Measurements from ENCODE around the gene LRRC41. TPM values are rescaled to one million over a fixed set of nuclear protein-coding genes. Genes with fewer than 3 reads are reported as not detected.
"Not testable (repeated sequence)": the region's sequence is repeated elsewhere in the genome, so short reads cannot be mapped to it uniquely, and the experiment has no call there.

LRRC41 gene
- total RNA-seq, 2 experiments from 2014 or later: 32.6 to 33.9 TPM

DNA sequence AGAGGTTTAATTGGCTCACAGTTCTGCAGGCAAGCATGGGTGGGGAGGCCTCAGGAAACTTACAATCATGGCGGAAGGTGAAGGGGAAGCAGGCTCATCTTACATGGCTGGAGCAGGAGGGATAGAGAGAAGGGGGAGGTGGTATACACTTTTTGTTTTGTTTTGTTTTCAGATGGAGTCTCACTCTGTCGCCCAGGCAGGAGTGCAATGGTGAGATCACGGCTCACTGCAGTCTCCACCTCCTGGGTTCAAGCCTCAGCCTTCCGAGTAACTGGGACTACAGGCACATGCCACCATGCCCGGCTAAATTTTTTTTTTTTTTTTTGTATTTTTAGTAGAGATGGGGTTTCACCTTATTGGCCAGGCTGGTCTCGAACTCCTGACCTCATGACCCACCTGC is 18.8 kb upstream of the LRRC41 start:
- H3K27me3 Mint-ChIP-seq (ENCODE audit: low read depth); H3K9me3 Mint-ChIP-seq (ENCODE audit: insufficient read depth); H3K4me1 Mint-ChIP-seq (ENCODE audit: low read depth); H3K36me3 Mint-ChIP-seq (ENCODE audit: low read depth); H3K4me3 Mint-ChIP-seq; DNase-seq; H3K27ac Mint-ChIP-seq; ATAC-seq; CTCF ChIA-PET; POLR2A ChIA-PET: not testable (repeated sequence)

DNA sequence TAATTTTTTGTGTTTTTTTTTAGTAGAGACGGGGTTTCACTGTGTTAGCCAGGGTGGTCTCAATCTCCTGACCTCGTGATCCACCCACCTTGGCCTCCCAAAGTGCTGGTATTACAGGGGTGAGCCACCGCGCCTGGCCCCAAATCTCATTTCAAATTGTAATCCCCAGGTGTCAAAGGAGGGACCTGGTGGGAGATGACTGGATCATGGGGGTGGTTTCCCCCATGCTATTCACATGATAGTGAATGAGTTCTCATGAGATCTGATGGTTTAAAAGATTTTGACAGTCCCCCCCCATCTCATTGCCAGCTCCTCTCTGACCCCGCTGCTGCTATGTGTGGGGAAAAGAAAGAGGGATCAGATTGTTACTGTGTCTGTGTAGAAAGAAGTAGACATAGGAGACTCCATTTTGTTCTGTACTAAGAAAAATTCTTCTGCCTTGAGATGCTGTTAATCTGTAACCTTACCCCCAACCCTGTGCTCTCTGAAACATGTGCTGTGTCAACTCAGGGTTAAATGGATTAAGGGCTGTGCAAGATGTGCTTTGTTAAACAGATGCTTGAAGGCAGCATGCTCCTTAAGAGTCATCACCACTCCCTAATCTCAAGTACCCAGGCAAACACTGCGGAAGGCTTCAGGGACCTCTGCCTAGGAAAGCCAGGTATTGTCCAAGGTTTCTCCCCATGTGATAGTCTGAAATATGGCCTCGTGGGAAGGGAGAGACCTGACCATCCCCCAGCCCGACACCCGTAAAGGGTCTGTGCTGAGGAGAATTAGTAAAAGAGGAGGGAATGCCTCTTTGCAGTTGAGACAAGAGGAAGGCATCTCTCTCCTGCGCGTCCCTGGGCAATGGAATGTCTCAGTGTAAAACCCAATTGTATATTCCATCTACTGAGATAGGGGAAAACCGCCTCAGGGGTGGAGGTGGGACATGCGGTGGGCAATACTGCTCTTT is 16.8 kb upstream of the LRRC41 start:
- CTCF ChIA-PET; DNase-seq; H3K27ac Mint-ChIP-seq; H3K4me3 Mint-ChIP-seq; H3K9me3 Mint-ChIP-seq (ENCODE audit: insufficient read depth); H3K36me3 Mint-ChIP-seq (ENCODE audit: low read depth); H3K4me1 Mint-ChIP-seq (ENCODE audit: low read depth); ATAC-seq; H3K27me3 Mint-ChIP-seq (ENCODE audit: low read depth): not testable (repeated sequence)
- POLR2A ChIA-PET: interaction anchor here (0.7 kb wide), 1 partner anchor 72 kb away, joined by 3 read pairs; no protein-coding TSS in a partner anchor

DNA sequence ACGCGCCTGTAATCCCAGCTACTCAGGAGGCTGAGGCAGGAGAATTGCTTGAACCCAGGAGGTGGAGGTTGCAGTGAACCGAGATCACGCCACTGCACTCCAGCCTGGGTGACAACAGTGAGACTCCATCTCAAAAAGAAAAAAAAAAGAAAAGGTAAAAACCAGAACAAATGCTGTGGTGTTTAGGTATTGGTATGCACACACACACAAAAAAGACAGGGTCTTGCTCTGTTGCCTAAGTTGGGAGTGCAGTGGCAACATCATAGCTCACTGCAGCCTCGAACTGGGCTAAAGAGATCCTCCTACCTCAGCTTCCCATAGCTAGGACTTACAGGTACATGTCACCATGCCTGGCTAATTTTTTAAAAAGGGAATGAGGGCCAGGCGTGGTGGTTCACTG is 15.9 kb upstream of the LRRC41 start:
- peaks cover 13% of the 10 kb centered on the region for H3K36me3 Mint-ChIP-seq (ENCODE audit: low read depth)
- H3K27ac Mint-ChIP-seq; DNase-seq; H3K4me1 Mint-ChIP-seq (ENCODE audit: low read depth); H3K27me3 Mint-ChIP-seq (ENCODE audit: low read depth); H3K9me3 Mint-ChIP-seq (ENCODE audit: insufficient read depth); POLR2A ChIA-PET; H3K4me3 Mint-ChIP-seq; CTCF ChIA-PET; ATAC-seq: not testable (repeated sequence)

DNA sequence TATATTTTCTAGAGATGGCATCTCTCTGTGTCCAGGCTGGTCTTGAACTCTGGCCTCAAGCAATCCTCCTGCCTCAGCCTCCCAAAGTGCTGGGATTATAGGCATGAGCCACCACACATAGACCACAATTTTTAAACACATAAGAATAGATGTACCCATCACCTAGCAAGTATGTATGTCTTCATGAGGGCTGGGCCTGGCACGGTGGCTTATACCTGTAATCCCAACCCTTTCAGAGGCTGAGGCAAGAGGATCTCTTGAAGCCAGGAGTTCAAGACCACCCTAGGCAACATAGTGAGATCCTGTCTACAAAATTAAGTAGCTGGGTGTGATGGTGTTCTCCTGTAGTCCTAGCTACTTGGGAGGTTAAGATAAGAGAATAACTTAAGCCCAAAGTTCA is 13.9 kb upstream of the LRRC41 start:
- no peaks in the 10 kb centered on the region for H3K9me3 Mint-ChIP-seq (ENCODE audit: insufficient read depth)
- no peak overlapping the region for H3K4me3 Mint-ChIP-seq
- H3K36me3 Mint-ChIP-seq (ENCODE audit: low read depth): peaks cover 23% of the 10 kb centered on the region
- CTCF ChIA-PET: interaction anchor here (1.6 kb wide), 1 partner anchor 24 kb away, joined by 5 read pairs; the partner anchor contains the start of gene NSUN4
- no peak overlapping the region for H3K27ac Mint-ChIP-seq
- H3K4me1 Mint-ChIP-seq (ENCODE audit: low read depth): no peaks in the 10 kb centered on the region
- ATAC-seq (no peak), DNase-seq (no peak)
- no peaks in the 10 kb centered on the region for H3K27me3 Mint-ChIP-seq (ENCODE audit: low read depth)
- POLR2A ChIA-PET: interaction anchor here (0.9 to 1.9 kb wide), 2 partner anchors 9 to 17 kb away, joined by 3 to 6 read pairs; no protein-coding TSS in a partner anchor

DNA sequence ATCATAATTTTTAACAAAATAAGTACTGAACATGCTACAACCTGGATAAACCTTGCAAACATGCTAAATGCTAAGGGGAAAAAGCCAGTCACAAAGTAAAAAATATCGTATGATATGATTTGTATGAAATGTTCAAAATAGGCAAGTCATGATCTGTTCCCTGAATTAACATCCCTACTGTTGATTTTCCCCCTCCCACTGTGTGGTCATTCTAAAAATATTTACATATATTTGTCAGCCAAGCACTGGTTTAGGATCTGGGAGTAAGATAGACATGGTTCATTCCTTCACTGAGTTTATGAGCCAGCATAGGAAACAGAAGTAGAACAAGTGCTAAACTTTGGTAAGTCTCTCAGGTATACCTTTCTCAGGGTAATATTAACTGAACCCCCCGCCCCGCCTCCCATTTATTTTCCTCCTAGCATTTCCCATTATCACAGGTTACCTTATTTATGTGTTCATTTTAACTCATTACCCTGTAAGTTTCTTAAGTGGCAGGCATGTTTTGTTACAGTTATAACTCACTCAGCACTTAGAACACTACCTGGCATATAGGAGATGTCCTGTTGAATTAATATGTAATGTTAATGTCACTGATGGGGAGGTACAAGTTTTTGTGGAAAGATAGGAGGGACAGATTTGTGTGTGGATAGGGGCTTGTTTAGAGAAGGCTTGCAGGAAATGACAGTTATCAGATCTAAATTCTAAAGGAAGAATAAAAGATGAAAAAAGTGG is 12.4 kb upstream of the LRRC41 start:
- ATAC-seq (no peak), DNase-seq (no peak)
- POLR2A ChIA-PET: interaction anchor here (1.9 kb wide), 1 partner anchor 7 kb away, joined by 6 read pairs; no protein-coding TSS in a partner anchor
- Mint-ChIP-seq H3K27ac (peak overlapping the region; percentile 0), H3K4me3 (no peak overlapping the region), H3K4me1 (ENCODE audit: low read depth) (no peaks in the 10 kb centered on the region), H3K9me3 (ENCODE audit: insufficient read depth) (no peaks in the 10 kb centered on the region), H3K27me3 (ENCODE audit: low read depth) (no peaks in the 10 kb centered on the region), H3K36me3 (ENCODE audit: low read depth) (peaks cover 36% of the 10 kb centered on the region)
- CTCF ChIA-PET: interaction anchor here (1.6 kb wide), 1 partner anchor 26 kb away, joined by 5 read pairs; the partner anchor contains the start of gene NSUN4

DNA sequence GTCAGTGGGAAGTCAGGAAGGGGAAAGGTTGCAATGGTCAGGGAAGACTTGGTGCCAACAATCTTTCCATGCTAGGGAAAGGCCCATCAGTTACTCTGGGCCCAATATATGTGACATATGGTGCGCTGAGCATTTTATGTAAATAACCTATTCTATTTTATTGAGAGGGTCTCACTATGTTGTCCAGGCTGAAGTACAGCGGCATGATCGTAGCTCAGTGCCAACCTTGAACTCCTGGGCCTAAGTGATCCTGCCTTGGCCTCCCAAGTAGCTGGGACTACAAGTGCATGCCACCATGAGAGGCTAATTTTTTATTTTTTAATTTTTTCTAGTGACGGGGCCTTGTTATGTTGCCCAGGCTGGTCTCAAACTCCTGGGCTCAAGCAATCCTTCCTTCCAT is 6.9 kb upstream of the LRRC41 start:
- H3K27ac Mint-ChIP-seq: no peak overlapping the region
- H3K36me3 Mint-ChIP-seq (ENCODE audit: low read depth): peaks cover 50% of the 10 kb centered on the region
- no peak for DNase-seq
- no peaks in the 10 kb centered on the region for H3K9me3 Mint-ChIP-seq (ENCODE audit: insufficient read depth)
- ATAC-seq: no peak
- POLR2A ChIA-PET: interaction anchor here (1.2 kb wide), 1 partner anchor 28 kb away, joined by 3 read pairs; no protein-coding TSS in a partner anchor
- CTCF ChIA-PET: no interaction called here
- no peaks in the 10 kb centered on the region for H3K27me3 Mint-ChIP-seq (ENCODE audit: low read depth)
- H3K4me1 Mint-ChIP-seq (ENCODE audit: low read depth): peaks cover 32% of the 10 kb centered on the region
- H3K4me3 Mint-ChIP-seq: no peak overlapping the region

DNA sequence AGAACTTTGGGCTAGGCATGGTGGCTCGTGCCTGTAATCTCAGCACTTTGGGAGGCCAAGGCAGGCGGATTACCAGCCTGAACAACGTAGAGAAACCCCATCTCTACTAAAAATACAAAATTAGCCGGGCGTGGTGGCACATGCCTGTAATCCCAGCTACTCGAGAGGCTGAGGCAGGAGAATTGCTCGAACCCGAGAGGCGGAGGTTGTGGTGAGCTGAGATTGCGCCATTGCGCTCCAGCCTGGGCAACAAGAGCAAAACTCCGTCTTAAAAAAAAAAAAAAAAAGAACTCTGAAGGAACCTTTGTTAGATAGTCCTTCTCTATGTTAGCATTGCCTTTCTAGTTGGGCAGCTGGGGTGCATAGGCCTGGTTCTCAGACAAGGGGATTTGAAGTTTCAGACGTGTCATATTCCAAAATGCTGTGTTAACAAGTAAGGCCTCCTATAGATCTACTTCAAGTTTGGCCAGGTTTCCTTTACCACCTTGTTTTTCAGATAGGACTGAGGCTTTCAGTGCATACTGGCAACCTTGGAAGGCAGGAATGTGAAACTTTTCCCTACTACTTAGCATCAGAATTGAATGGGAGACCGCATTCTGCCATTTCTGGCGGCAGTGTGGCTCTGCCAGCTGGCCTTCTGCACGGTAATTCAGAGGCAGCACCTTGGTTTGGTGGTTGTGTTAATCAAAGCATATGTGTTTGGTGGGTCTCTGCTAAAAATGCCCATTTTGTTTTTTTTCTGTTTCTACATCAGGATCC is 6.2 kb upstream of the LRRC41 start:
- no peak overlapping the region for H3K4me3 Mint-ChIP-seq
- CTCF ChIA-PET: interaction anchor here (1.0 to 3.3 kb wide), 3 partner anchors 31 to 39 kb away, joined by 3 to 13 read pairs (median 3); partner anchors contain the start of gene NSUN4
- peaks cover 38% of the 10 kb centered on the region for H3K4me1 Mint-ChIP-seq (ENCODE audit: low read depth)
- no peak for ATAC-seq
- peaks cover 50% of the 10 kb centered on the region for H3K36me3 Mint-ChIP-seq (ENCODE audit: low read depth)
- no peaks in the 10 kb centered on the region for H3K9me3 Mint-ChIP-seq (ENCODE audit: insufficient read depth)
- H3K27ac Mint-ChIP-seq: peak overlapping the region; percentile 30
- H3K27me3 Mint-ChIP-seq (ENCODE audit: low read depth): no peaks in the 10 kb centered on the region
- POLR2A ChIA-PET: interaction anchor here (1.0 to 2.3 kb wide), 4 partner anchors 7 to 31 kb away, joined by 3 to 6 read pairs (median 3); partner anchors contain the start of gene NSUN4
- no peak for DNase-seq

DNA sequence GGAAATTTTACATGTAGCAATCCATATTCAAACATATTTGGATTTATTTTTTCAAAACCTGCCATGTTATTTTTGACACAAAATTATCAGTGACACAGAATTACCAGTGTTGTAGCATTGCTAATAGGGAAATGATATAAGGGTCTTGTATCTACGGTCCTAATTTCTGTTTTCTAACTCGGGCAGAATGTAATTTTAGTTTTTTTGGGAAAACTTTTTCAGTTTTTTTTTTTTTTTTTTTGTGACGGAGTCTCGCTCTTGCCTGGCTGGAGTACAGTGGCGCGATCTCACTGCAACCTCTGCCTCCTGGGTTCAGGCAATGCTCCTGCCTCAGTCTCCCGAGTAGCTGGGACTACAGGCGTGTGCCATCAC is 2.7 kb upstream of the LRRC41 start:
- DNase-seq (no peak), ATAC-seq (no peak)
- H3K27me3 Mint-ChIP-seq (ENCODE audit: low read depth): no peaks in the 10 kb centered on the region
- peak overlapping the region; percentile 7 for H3K4me3 Mint-ChIP-seq
- CTCF ChIA-PET: interaction anchor here (0.8 to 3.3 kb wide), 2 partner anchors 42 to 60 kb away, joined by 3 to 13 read pairs; no protein-coding TSS in a partner anchor
- peaks cover 46% of the 10 kb centered on the region for H3K4me1 Mint-ChIP-seq (ENCODE audit: low read depth)
- H3K9me3 Mint-ChIP-seq (ENCODE audit: insufficient read depth): no peaks in the 10 kb centered on the region
- H3K27ac Mint-ChIP-seq: peak overlapping the region; percentile 20
- POLR2A ChIA-PET: no interaction called here
- peaks cover 37% of the 10 kb centered on the region for H3K36me3 Mint-ChIP-seq (ENCODE audit: low read depth)

DNA sequence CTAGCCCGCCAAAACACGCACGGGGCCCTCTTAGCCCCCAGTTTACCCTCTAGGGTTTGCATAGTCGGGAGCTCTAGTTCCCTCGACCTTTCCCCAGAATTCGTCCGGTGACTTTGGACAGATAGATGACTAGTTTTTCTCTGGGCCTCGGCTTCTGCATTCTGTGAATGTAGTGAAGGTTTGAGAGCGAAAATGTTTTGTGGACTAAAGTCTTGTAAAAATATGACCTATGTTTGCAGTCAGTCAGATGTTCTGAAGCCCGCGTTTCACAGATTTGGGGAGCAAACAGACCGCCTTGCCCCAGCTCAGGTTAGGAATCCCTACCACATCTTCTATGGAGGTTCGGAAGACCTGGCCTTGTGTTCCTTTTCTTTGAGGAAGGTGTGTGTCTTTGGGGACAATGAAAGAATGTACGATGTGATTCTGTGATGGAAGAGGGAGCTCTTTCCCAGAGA is 483 bp upstream of the LRRC41 start:
- H3K36me3 Mint-ChIP-seq (ENCODE audit: low read depth): peaks cover 21% of the 10 kb centered on the region
- no peaks in the 10 kb centered on the region for H3K27me3 Mint-ChIP-seq (ENCODE audit: low read depth)
- H3K4me3 Mint-ChIP-seq: peak overlapping the region; percentile 94
- H3K27ac Mint-ChIP-seq: peak overlapping the region; percentile 99
- POLR2A ChIA-PET: interaction anchor here (0.5 to 2.5 kb wide), 13 partner anchors 9 to 617 kb away, joined by 3 to 30 read pairs (median 5); partner anchors contain the start of genes GPBP1L1, NSUN4 and RAD54L
- ATAC-seq: no peak
- H3K9me3 Mint-ChIP-seq (ENCODE audit: insufficient read depth): no peaks in the 10 kb centered on the region
- peaks cover 52% of the 10 kb centered on the region for H3K4me1 Mint-ChIP-seq (ENCODE audit: low read depth)
- DNase-seq: no peak
- CTCF ChIA-PET: interaction anchor here (0.8 to 2.7 kb wide), 6 partner anchors 37 to 59 kb away, joined by 3 to 23 read pairs (median 10); partner anchors contain the start of genes NSUN4 and RAD54L

DNA sequence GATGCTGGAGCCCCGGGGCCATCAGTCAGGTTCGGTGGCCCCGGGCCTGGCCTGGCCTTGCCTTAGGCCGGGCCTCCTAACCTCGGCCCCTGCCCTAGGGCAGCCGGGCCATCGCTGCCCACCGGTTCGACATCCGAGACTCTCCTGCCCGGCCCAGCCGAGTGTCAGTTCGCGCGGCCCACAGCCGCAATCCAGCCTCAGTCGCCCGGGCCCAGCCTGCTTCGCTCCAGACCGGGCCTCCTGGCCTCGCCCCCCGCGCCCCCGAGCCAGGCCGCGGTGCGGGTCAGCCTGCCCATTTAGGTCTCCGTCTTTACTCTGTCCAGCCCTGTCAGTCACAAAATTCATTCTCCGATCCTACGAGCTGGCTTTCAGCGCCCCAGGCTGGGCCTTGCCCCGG is 777 bp downstream of the LRRC41 start:
- POLR2A ChIA-PET: interaction anchor here (0.5 to 2.5 kb wide), 12 partner anchors 8 to 416 kb away, joined by 3 to 30 read pairs (median 6); partner anchors contain the start of genes EFCAB14, NSUN4 and RAD54L
- peaks cover 41% of the 10 kb centered on the region for H3K4me1 Mint-ChIP-seq (ENCODE audit: low read depth)
- ATAC-seq (peak; percentile 26), DNase-seq (peak; percentile 38)
- H3K9me3 Mint-ChIP-seq (ENCODE audit: insufficient read depth): no peaks in the 10 kb centered on the region
- no peaks in the 10 kb centered on the region for H3K27me3 Mint-ChIP-seq (ENCODE audit: low read depth)
- peak overlapping the region; percentile 99 for H3K27ac Mint-ChIP-seq
- H3K36me3 Mint-ChIP-seq (ENCODE audit: low read depth): peaks cover 19% of the 10 kb centered on the region
- peak overlapping the region; percentile 94 for H3K4me3 Mint-ChIP-seq
- CTCF ChIA-PET: interaction anchor here (1.8 to 2.7 kb wide), 5 partner anchors 38 to 58 kb away, joined by 4 to 23 read pairs (median 15); partner anchors contain the start of genes NSUN4 and RAD54L

All from activated CD8-positive, alpha-beta T cell treated with anti-CD3 and anti-CD28 coated beads, Interleukin-2, amount 10 ng/mL, durations not matched to agents 7 days and 5 days (primary cell).